NCI-H82 treated with DMSO at 0.1 percent for 48 hours (cell line): ENCODE measurements around the gene CHST11.

ENCODE experiments used
- DNase-seq: peaks from one replicate; lab custom pipeline; 2025; ENCODE audit not compliant: unreplicated experiment; lab: John Stamatoyannopoulos, UW

The CHST11 gene

DNA sequence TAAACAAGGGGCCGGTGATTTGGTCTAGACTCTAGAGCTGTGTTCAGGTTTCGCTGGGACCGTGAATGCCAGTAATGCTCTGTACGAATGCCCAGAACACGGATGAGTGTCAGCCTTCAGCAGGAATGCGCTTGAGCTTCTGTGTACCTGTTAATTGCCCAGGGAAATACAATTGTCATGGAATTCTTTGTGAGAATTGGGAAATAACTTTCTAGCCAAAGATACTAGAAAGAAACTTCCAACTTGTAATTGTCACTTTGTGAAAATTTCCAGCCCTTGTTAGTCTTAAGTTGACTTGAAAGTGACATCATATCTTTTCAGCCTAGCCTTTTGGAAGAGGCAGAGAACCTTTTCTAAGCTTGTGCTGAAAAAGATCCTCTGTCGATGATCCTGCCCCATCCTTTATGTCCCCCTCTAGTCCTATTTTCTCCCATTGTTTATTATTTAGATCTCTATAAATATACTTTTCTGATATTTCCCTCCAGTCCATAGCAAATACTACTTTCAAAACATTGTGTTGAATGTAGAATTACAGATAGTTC lies 2.7 kb downstream of the CHST11 start:
- DNase-seq: no peak

DNA sequence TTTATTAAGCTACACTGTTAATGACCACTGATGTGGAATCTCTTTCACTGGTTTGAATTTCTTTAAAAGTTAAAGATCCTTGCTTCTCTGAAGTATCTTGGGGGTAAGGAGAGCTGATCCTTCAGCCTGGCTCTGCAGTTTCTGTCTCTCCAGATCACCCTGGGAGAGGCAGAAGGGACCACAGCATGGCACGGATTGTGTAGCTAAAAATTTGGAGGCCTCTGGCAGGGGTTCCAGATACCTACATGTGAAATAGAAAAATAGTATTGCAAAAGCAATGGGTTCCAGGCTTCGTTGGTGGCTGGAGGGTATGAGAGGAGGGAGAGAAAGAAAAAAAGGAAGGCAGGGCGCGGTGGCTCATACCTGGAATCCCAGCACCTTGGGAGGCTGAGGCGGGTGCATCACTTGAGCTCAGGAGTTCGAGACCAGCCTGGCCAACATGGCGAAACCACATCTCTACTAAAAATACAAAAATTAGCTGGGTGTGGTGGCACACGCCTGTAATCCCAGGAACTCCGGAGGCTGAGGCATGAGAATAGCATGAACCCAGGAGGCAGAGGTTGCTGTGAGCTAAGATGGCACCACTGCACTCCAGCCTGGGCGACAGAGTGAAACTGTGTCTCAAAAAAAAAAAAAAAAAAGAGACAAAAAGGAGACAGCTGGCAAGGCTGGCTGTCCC lies 3.4 kb downstream of the CHST11 start:
- no peak for DNase-seq

DNA sequence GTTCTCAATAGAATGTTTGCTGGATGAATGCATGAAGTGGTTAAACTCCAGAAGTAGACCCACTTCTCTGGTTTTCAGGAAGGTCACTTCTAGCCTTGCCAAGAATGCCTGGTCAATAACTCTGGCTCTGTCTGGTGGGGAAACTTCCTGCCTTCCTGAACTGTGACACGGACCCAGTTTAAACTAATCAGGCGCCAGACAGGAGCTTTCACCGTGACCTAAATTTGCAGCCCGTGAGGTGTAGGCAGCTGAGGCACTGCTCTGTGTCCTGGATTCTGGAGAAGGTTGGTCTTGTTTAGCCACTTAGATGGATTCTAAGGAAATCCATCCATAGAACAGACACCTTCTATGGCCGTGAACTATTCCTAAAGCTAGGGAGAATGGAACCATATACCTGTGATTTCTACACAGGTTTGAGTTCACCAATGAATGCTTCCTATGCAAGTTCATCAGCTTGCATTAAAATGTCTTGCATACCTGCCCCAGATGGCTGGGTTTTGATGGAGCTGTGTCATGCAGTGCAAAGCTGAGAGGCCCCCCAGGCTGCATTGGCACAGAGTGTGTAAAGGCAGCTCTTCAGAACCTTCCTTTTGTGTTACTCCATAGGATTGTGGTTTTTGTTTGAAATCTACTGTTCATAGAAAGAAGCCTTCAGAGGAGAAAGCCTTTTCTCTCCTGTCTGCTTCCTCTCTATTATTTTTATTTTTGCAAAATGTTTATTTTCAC lies 4.4 kb downstream of the CHST11 start:
- DNase-seq: no peak

DNA sequence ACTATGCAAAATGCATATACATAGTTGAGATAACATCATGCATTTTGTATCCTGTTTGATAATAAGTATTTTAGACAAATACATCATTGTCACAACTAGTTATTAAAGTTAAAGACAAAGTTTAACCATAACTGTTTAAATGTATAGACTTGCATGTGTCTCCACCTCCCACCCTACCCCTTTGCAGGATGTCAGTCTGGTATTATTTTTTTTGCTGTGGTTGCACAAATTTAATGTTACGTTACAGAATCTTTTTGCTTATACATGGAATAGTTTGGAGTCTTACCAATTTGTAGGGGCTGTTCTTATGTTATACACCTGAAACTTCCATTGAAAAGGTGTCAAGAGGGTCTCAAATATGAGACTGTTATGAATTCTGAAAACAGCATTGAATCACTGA lies 5.6 kb downstream of the CHST11 start:
- no peak for DNase-seq

DNA sequence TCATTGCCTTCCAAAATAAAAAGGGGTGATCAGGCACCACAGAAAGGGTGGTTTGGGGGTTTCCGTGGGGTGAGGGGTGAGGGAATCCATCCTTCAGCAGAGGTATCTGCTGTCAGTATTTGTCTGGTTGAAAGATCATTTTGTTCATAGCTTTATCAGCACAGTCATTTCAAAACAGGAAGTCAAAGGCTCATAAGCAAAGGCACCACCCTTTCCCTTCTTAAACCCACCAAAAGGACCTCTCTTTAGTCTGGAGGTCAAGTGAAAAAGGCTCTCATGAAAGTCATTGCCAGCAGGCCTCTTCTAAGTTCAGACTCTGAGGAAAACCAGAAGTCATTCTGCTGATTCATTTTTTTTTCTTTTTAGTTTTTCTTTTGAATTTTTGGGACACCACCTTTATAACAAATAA lies 6.2 kb downstream of the CHST11 start:
- DNase-seq: no peak

DNA sequence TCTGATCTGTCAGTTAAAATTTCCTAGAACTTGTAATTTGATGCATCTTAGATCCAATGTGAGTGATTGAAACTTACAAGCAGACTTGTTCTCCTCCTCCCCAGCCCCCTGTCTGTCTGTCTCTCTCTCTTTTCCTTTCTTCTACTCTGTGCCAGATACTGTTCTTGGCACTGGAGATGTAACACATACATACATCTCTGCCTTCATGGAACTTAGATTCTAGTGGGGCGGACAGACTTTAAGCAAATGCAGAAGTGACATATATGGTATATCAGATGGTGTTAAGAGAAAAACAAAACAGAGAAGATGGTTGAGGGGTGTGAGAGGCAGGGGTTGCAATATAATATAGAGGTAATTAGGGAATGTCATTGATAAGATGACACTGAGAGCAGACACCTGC lies 6.6 kb downstream of the CHST11 start:
- DNase-seq: no peak

DNA sequence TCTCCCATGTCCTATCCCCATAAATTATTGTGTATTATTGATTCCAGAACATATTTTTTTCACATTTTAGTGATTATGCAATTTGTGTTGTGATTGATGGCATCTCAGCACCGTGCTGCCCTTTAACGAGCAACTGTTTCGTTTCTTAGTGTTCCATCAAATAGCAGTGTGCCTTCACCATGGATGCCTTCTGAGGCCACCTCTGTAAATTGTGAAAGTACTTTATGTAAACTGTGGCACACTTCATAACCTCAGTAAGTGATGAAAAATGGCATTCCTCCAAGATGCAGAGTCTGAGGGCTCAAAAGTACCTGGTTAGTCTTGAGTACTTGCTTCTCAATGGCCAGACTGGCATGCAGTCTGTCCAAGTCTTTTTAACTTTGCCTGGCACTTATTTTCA lies 8.2 kb downstream of the CHST11 start:
- DNase-seq: no peak

DNA sequence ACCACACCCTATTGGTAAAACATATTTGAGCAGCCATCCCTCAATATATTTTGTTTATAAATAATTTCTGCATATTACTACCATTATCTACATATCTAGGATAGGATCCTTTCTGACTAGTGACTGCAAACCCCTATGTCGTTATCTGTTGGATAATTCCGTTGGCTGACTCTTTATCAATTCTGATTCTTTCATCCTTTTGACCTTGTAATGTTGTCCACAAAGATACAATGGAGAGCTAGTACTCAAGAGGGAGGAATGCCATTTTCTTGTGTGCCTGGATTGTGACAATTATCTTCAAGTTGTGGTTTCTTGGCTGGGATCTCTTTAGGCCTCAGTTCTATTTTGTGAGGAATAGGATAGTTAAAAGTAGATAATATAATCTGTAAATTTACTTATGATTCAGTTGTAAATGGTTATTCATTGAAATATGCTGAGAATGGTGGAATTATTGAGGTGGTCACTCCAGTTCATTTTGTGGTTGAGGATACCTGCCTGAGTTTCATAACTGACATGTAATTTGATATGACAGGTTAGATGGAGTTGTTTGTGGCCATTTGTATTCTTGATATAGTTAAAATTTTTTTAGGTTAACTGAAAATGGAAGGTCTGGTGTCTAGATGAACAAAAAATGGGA lies 10.1 kb downstream of the CHST11 start:
- DNase-seq: no peak

DNA sequence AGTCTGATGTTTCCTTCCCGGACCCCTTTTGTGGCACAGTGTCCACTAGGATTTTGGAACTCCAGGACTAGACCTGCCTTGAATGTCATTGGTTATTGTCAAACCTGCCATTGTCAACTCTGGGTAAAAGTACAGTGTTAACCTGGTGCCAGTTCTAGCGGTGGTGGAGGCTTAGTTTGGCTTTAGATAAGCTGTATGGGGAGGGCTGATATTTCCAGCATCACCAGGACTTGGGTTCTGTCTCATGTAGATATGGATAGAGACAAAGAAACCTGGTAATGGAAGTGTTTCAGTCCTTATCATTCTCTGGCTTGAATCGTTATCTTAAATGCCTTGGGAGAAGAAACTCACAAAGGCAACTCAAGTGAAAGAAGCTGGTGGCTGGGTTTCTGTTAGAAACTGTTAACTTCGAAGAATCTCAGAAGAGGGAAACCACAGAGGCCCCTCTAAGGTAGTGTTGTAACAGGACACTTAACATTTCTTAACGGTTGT lies 10.6 kb downstream of the CHST11 start:
- no peak for DNase-seq

DNA sequence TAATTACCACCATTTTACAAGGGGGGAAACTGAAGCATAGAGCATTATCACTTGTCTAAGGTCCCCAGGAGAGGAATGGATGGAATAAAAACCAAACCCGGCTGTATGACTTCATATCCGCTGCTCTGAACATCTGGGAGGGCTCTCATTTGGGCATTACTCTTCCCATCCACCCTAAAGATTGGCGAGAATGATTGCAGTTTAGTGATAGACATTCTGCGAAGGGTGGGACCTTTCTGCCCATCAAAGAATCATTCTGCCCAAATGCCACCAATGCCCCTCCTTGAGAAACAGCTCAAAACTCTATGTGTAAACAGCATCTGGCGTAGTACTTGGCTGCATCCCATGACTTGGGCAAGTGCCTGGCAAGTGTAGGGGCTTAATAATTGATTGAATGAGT lies 11.6 kb downstream of the CHST11 start:
- no peak for DNase-seq

DNA sequence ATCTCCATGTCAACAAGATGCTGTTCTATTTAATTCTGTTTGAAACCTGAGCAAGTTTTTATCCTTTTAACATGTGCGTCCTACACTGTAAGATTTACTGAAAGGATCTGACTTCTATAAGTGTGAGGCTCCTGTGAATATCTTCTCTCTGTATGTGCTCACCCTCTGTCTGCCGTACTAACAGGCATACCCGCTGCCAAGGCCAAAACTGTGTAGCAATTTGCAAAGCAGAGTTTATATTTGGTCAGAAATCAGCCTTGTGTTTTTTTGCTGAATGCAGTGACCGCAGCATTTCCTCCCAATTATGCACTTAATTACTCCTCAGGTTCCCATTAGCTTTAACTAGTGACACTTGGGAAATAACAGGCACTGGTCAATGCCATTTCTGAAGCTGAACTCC lies 12.3 kb downstream of the CHST11 start:
- no peak for DNase-seq

DNA sequence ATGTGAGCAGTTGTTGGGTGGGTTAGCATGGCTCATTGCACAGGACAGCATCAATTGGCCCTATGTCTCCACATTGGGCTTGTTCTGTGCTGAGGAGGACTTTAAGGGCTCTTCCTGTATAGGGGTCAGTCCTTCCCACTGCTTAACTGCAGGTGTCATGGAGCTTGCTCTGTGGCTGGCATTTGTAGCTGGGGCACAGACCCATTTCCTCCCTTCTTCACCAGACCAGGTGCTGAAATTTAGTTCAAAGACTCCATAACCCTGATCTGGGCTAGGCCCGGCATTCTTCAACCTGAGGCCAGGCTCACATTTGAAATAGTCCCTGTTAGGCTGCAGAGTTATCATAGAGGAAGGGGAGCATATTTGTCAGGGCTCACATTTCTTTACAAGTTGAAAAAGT lies 12.8 kb downstream of the CHST11 start:
- DNase-seq: no peak

DNA sequence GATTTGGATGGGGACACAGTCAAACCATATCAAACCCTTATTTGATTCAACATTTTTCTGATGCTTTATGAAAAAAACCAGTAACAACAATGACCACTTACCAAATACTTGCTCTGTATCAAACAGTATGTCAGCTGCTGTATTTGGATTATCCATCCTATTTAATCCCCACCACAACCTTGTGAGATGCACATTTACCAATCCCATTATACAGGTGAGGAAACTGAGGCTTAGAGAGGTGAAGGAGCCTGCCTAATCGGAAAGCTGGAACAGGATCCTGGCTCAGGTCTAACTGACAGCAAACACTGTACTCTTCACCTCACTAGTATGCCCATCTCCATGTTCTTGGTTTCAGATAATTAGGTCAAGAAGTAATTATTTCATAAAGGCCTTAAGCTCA lies 13.8 kb downstream of the CHST11 start:
- DNase-seq: no peak

DNA sequence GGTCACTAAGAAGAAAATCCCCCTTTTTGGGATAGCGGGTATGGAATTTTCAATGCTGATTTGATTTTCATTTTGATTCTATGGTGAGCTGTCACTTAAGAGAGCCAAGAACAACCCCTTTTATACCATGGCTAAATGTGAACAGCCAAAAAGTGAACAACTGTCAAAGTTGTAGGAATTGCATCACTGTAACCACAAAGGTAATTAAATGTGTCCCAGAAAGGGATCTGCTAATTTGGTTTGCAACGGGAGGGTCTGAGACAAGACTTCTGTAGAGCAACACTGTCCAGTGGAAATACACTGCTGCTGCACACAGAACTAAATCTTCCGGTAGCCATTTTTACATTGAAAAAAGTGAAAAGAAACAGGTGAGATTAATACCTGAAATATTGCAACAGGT lies 14.6 kb downstream of the CHST11 start:
- DNase-seq: no peak

DNA sequence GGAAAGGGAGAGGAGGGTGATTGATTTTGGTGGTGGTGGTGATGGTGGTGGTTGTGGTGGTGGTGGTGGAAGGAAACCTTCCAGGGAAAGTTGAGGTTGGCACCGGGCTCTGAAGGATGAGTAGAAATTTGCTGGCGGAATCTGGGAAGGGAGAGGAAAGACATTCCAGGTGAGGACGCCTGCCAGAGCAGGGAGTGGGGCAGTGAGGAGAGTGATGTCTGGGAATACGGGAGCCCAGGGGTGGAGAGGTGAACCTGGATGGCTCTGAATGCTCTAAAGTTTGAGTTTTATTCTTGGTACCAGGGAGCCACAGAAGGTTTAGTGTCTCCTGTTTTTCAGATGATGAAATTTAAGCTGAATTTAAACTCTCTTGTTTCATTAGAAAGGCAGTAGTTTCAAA lies 16.0 kb downstream of the CHST11 start:
- no peak for DNase-seq

DNA sequence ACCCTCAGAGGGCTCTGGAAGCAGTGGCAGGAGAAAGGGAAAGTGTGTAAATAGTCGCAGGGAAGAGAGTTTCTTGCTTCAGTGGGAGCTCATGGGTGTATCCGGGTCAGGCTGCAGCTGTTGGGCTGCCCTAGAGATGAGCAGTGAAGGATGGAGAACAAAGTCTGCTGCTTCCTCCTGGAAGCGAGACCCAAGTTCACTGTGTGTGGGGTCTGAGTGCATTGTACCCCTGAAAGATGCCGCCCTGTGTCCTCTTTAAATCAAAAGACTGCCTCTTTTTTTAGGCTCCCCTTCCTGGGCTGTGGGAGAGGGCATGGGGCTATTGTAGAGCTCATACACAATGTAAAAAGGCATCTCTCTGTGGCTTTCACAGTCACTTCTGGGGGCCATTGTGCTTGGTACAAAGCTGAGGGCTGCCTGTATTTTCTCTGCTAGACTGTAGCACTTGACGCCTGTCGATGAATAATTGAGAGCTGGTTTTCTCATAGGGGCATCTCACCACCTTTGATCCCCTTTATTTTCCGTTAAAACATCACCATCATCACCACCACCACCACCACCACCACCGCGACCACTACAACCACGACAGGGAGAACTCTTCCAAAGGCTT lies 16.7 kb downstream of the CHST11 start:
- no peak for DNase-seq

DNA sequence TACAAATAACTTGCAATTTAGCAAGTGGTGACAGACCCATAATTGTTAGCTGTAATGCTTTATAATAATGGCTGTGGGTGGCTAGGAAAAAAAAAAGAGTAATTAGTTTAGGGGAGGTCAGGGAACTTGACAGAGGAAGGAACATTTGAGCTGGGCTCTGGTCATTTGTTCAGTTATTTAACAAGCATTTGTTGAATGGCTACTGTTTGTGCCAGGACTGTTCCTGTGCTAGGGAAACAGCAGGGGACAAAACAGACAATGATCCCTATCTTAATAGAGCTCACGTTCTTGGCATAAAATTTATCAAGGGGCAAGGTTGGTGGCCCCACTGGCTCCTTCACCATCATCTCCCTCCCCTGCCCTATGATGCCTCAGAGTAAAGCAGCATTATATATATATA lies 18.5 kb downstream of the CHST11 start:
- no peak for DNase-seq

DNA sequence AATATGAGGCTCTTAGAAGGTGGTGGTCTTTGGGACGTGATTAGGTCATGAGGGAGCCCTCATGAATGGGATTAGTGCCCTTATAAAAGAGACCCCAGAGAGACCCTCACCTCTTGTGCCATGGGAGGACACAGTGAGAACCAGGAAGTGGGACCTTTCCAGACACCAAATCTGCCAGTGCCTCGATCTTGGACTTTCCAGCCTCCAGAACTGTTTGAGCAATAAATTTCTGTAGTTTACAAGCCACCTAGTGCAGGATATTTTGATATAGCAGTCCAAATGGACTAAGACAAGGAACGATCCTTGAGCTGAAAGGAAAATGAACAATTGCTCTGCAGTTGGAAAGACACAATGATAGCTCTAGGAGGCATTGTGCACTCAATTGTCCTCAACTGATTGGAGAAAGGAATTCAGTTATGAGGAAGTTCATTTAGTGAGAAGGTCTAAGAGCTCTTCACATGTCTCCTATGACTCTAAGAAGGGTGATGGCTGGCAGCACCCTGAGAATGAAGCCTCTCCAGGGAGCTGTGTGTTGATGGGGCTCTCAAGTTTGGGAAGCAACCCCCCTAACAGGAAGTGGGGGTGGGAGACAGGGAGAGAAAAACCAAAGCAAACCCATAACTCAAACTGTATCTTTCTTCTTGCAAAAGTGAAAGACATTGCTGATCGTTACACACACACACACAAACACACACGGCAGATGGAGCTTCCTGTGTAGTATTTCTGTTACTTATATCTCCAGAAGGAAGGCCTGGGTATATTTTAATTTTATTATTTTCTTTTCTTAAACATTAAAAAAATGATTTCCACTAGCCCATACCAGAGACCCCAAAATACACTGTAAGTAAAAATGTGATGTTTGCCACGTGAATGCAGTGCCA lies 21.0 kb downstream of the CHST11 start:
- no peak for DNase-seq

DNA sequence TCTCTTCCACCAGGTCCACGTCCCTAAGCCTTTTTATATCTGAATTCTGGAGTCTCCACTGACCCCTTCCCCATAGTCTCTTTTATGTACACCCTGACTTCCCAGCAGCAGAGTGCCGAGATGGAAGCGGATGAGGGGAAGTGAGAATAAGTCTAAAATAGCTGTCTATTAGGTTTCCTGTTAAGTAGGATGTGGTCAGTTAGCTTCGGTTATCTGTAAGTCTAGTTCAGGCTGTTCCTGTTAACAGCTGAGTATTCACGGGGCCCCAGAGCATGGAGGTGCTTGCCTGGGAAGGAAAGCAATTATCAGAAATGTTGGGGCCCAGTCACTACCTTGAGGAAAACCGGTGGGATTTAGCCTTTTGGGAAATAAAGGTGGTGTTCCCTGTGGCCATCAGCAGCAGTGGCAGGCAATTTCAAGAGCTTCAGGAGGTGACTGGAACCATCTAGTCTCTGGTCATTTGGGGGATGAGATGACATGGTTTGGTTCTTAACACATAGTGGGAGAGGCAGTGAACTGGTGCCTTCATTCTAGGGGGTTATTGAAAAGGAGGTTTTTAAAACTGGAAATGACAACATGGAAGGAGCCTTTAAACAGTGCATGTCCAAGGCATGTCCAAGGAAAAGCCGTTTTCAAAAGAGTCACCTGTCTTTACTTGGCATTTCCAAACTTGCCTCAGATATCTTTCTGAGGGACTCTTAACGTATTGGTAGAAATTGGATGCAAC lies 21.8 kb downstream of the CHST11 start:
- DNase-seq: no peak

DNA sequence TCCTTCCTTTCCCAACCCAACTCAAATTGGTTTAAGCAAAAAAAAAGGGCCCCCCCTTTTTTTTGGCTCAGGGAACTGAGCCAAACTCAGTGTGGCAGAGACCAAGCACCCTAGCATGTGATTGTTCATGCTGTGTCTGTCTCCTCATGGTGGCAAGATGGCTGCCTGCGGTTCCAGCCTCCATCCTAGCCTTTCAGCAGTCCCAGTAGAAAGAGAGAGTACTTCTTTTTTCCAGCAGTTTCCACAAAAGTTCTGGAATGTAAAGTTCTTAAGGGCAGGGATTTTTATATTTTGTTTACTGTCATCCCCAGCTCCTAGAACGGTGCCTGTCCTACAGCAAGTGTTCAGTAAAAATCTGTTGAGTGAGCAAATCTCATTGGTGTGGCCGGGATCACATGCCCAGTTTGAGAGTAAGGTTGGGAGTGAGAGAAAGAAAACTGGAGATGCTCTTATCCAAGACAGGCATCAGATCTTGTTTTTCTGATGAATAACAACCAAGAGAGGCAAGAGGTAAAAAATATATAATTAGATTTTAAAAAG lies 22.4 kb downstream of the CHST11 start:
- no peak for DNase-seq
